Measurements from ENCODE around the gene FAM110D. TPM values are rescaled to one million over a fixed set of nuclear protein-coding genes. Genes with fewer than 3 reads are reported as not detected.

The FAM110D gene
- total RNA-seq, 1 donor from 2014 or later: not detected

DNA sequence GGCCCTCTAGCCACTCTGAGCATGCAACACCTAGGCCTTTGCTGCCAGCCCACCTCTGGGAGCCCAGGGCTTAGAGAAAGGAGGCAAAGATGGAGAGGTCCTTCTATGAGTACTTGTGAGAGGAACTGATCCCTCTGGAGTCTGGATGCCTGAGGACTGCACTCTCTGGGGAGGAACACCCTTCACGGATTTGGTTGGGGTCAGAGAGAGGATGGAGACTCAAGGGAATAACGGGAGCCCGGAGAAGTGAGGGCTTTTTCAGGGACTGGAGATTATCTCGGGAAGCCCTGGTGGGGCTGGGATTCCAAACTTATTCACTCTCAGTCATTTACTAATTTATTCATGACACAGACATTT, 10.3 kb downstream of the FAM110D start:
- no peaks in the 10 kb centered on the region for H3K27me3 Mint-ChIP-seq (ENCODE audit: unreplicated experiment)
- TF ChIP-seq, protein P1, sequence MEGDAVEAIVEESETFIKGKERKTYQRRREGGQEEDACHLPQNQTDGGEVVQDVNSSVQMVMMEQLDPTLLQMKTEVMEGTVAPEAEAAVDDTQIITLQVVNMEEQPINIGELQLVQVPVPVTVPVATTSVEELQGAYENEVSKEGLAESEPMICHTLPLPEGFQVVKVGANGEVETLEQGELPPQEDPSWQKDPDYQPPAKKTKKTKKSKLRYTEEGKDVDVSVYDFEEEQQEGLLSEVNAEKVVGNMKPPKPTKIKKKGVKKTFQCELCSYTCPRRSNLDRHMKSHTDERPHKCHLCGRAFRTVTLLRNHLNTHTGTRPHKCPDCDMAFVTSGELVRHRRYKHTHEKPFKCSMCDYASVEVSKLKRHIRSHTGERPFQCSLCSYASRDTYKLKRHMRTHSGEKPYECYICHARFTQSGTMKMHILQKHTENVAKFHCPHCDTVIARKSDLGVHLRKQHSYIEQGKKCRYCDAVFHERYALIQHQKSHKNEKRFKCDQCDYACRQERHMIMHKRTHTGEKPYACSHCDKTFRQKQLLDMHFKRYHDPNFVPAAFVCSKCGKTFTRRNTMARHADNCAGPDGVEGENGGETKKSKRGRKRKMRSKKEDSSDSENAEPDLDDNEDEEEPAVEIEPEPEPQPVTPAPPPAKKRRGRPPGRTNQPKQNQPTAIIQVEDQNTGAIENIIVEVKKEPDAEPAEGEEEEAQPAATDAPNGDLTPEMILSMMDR (IDR thresholded peaks at IDR 0.05): no peak
- no peaks in the 10 kb centered on the region for H3K9me3 Mint-ChIP-seq (ENCODE audit: unreplicated experiment)
- no peak for DNase-seq (ENCODE audit: extremely low spot score, unreplicated experiment)
- H3K36me3 Mint-ChIP-seq (ENCODE audit: unreplicated experiment): no peaks in the 10 kb centered on the region
- H3K4me3 Mint-ChIP-seq (ENCODE audit: unreplicated experiment): peak overlapping the region; percentile 57
- H3K4me1 Mint-ChIP-seq (ENCODE audit: unreplicated experiment): peaks cover 17% of the 10 kb centered on the region
- H3K27ac Mint-ChIP-seq (ENCODE audit: unreplicated experiment): peak overlapping the region; percentile 56

DNA sequence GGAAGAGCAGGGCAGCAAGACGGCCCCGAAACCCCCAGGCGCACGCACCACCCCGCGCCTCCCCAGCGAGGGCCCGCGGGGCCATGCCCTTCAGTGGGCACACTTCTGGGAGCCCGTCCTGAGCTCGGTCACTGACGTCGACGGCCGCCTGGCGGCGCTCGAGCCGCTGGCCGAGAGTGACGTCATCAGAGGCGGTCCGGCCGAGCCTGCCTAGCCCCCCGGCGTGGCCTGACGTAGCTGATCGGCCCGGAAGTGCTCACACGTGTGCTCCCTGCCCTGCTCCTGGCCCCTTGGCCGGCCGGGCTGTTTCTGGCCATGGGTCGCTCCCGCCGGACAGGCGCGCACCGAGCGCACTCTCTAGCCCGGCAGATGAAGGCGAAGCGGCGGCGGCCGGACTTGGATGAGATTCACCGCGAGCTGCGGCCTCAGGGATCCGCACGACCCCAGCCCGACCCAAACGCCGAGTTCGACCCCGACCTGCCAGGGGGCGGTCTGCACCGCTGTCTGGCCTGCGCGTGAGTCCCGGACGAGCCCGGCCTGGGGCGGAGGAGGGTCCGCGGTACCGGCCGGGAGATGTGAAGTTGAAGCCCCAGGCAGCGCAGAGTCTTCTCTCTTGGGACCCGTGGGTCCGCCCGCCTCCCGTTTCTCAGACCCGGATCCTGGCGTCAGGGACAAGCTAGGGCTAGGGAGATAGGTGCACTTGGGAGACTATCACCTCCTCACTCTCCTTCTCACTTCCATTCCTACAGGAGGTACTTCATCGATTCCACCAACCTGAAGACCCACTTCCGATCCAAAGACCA, 11.0 kb downstream of the FAM110D start, which contains the start of gene ZNF593:
TSS of gene ZNF593 (plus strand) at position 240 of the 803 bp plus-strand sequence. CDS start at position 316, 76 bp downstream.
- Mint-ChIP-seq H3K4me3 (ENCODE audit: unreplicated experiment) (peak within 1 kb of the TSS; percentile 88), H3K4me1 (ENCODE audit: unreplicated experiment) (peaks cover 13% of the 10 kb centered on the region), H3K9me3 (ENCODE audit: unreplicated experiment) (no peaks in the 10 kb centered on the region), H3K27me3 (ENCODE audit: unreplicated experiment) (no peaks in the 10 kb centered on the region), H3K36me3 (ENCODE audit: unreplicated experiment) (no peaks in the 10 kb centered on the region), H3K27ac (ENCODE audit: unreplicated experiment) (peak within 1 kb of the TSS; percentile 86)
- DNase-seq (ENCODE audit: extremely low spot score, unreplicated experiment): peak; percentile 97
- TF ChIP-seq, protein P1 (IDR thresholded peaks at IDR 0.05): peak; percentile 89

DNA sequence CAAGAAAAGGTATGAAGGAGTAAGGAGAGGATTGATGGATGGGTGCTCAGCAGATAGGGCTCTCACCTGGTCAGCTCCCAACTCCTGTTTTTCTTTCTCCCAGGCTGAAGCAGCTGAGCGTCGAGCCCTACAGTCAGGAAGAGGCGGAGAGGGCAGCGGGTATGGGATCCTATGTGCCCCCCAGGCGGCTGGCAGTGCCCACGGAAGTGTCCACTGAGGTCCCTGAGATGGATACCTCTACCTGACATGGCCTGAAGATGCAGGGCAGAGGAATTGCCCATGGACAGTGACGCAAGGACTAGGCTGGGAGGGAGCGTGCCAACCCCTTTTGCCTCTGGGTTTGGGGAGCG, 11.6 kb downstream of the FAM110D start:
- TF ChIP-seq, protein P1 (IDR thresholded peaks at IDR 0.05): no peak
- no peaks in the 10 kb centered on the region for H3K9me3 Mint-ChIP-seq (ENCODE audit: unreplicated experiment)
- DNase-seq (ENCODE audit: extremely low spot score, unreplicated experiment): no peak
- H3K4me3 Mint-ChIP-seq (ENCODE audit: unreplicated experiment): peak overlapping the region; percentile 88
- no peaks in the 10 kb centered on the region for H3K36me3 Mint-ChIP-seq (ENCODE audit: unreplicated experiment)
- peaks cover 8% of the 10 kb centered on the region for H3K4me1 Mint-ChIP-seq (ENCODE audit: unreplicated experiment)
- peak overlapping the region; percentile 86 for H3K27ac Mint-ChIP-seq (ENCODE audit: unreplicated experiment)
- H3K27me3 Mint-ChIP-seq (ENCODE audit: unreplicated experiment): no peaks in the 10 kb centered on the region

DNA sequence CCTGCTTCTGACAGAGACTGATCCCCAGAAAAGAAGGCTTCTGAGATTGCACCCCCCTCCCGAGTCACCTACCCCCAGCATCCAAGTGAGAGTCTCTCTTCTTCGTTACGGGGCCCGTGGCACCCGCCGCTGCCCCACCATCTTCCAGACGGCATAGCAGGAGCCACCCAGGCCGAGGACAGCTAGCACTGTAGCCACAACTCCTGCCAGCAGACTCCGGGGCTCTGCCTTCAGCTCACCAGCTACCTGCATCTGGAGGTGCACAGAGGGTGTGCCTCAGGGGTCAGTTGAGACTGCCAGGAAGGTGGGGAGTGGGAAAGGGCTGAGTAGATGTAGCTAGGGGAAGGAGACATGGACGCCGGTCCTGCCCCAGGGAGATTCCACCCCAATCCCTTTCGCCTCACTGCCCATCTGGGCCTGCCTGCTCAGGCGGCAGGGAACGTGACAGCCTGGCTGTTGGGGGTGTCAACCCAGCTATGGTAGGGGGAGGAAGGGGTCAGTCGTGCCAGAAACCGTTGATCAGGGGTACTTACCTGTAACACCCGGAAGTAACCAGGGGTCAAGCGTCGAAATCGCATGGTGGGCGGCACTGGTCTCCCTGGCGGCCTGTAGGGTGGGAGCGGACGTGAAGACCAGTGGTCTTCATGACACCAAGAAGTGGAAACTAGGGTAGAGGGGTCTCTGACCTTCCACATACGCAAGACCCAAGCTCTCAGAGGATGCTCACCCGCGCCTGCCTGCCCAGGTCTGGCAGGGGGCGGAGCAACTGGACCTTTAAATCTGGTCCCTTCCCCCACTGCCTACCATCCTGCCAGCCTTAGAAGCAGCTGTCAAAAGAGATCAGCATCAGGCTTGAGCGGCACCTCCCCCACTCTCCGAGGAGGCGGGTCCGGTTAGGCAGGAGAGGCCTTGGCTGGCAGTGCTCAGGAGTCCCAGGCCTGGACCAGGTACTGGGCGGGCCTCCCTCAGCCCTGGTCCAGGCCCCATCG, 12.5 kb downstream of the FAM110D start, which contains the start of gene ZNF593OS:
TSS of gene ZNF593OS (minus strand) at position 749 of the 989 bp plus-strand sequence. CDS start at position 578, 171 bp downstream.
- H3K27ac Mint-ChIP-seq (ENCODE audit: unreplicated experiment): no peak within 1 kb of the TSS
- H3K36me3 Mint-ChIP-seq (ENCODE audit: unreplicated experiment): no peaks in the 10 kb centered on the region
- no peak for DNase-seq (ENCODE audit: extremely low spot score, unreplicated experiment)
- no peaks in the 10 kb centered on the region for H3K27me3 Mint-ChIP-seq (ENCODE audit: unreplicated experiment)
- TF ChIP-seq, protein P1 (IDR thresholded peaks at IDR 0.05): no peak
- peak within 1 kb of the TSS; percentile 88 for H3K4me3 Mint-ChIP-seq (ENCODE audit: unreplicated experiment)
- H3K9me3 Mint-ChIP-seq (ENCODE audit: unreplicated experiment): no peaks in the 10 kb centered on the region
- peaks cover 6% of the 10 kb centered on the region for H3K4me1 Mint-ChIP-seq (ENCODE audit: unreplicated experiment)

All from osteocyte (in vitro differentiated cells).